ENCODE measurements around the gene BRSK1. TPM values are rescaled to one million over a fixed set of nuclear protein-coding genes. Genes with fewer than 3 reads are reported as not detected.

Gene BRSK1
- total RNA-seq, 1 donor from 2014 or later: 223 TPM

DNA sequence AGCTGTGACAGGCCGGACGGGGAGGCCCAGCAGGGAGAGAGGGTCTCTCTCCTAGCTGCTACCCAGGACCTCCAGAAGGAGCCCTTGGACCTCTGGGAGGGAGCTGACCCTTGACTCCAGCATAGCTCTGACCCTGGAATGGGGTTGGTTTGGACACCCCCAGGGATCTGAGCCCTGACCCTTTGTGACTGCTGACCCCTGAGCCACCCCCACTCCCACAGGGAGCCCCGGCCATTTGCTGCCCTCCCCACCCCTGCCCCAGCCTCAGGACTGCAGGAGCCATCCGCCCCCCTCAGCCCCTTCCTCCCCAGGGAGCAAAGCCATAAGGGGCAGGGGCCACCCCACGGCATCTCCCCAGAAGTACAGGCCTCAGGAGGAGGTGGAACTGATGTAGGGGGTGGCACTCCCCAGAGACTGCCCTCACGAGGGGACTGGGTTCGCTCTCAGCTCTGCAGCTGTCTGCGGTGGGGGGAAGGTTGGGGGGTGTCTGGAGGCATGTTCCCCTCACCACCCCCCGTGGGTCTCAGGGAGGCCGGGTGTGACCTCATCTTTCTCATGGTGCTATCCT, 63.7 kb downstream of the BRSK1 start:
- peak overlapping the region; percentile 77 for H3K27ac Mint-ChIP-seq (ENCODE audit: unreplicated experiment)
- H3K4me1 Mint-ChIP-seq (ENCODE audit: low read depth, unreplicated experiment): peaks cover 29% of the 10 kb centered on the region
- peak overlapping the region; percentile 75 for H3K4me3 Mint-ChIP-seq (ENCODE audit: unreplicated experiment)
- TF ChIP-seq, protein P1, sequence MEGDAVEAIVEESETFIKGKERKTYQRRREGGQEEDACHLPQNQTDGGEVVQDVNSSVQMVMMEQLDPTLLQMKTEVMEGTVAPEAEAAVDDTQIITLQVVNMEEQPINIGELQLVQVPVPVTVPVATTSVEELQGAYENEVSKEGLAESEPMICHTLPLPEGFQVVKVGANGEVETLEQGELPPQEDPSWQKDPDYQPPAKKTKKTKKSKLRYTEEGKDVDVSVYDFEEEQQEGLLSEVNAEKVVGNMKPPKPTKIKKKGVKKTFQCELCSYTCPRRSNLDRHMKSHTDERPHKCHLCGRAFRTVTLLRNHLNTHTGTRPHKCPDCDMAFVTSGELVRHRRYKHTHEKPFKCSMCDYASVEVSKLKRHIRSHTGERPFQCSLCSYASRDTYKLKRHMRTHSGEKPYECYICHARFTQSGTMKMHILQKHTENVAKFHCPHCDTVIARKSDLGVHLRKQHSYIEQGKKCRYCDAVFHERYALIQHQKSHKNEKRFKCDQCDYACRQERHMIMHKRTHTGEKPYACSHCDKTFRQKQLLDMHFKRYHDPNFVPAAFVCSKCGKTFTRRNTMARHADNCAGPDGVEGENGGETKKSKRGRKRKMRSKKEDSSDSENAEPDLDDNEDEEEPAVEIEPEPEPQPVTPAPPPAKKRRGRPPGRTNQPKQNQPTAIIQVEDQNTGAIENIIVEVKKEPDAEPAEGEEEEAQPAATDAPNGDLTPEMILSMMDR (IDR thresholded peaks at IDR 0.05; ENCODE audit: partially characterized antibody, unreplicated experiment): no peak
- DNase-seq: no peak
- peaks cover 8% of the 10 kb centered on the region for H3K9me3 Mint-ChIP-seq (ENCODE audit: unreplicated experiment)
- no peaks in the 10 kb centered on the region for H3K36me3 Mint-ChIP-seq (ENCODE audit: unreplicated experiment)
- H3K27me3 Mint-ChIP-seq (ENCODE audit: unreplicated experiment): peaks cover 15% of the 10 kb centered on the region

DNA sequence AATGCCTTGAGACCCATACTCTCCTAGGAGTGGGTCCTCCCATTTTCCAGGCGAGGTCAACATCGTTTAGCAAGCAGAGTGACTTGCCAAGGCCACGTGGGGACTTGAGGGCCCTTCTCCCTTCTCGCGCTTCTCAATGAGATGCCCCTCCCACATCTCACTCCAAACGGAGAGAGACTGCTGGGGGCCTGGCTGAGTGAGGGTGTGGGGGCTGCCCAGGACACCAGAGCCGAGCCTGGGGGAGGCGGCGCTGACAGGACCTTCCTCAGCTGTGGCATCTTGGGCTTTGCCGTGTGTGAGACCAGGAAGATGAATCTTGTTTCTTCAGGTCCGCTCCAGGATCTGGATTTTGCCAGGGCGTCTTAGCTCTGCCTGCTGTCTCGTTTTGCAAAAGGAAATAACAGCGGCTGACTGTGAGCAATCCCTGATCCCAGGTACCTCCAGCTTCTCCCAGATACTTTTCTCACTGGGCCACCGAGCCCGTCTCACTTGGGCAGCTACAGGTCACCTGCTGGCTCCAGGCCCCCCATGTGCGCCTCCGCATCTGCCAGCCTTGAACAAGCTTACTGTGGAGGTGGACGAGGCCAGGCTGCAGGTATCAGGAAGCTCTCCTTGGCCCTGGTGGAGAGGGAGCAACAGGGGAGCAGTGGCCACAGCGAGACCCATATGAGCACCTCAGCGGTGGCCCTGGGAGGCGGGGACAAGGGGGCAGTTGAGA, 64.7 kb downstream of the BRSK1 start:
- no peaks in the 10 kb centered on the region for H3K36me3 Mint-ChIP-seq (ENCODE audit: unreplicated experiment)
- peaks cover 12% of the 10 kb centered on the region for H3K9me3 Mint-ChIP-seq (ENCODE audit: unreplicated experiment)
- no peak for DNase-seq
- H3K27me3 Mint-ChIP-seq (ENCODE audit: unreplicated experiment): peaks cover 21% of the 10 kb centered on the region
- peaks cover 29% of the 10 kb centered on the region for H3K4me1 Mint-ChIP-seq (ENCODE audit: low read depth, unreplicated experiment)
- TF ChIP-seq, protein P1 (IDR thresholded peaks at IDR 0.05; ENCODE audit: partially characterized antibody, unreplicated experiment): no peak
- H3K27ac Mint-ChIP-seq (ENCODE audit: unreplicated experiment): peak overlapping the region; percentile 82
- peak overlapping the region; percentile 79 for H3K4me3 Mint-ChIP-seq (ENCODE audit: unreplicated experiment)

DNA sequence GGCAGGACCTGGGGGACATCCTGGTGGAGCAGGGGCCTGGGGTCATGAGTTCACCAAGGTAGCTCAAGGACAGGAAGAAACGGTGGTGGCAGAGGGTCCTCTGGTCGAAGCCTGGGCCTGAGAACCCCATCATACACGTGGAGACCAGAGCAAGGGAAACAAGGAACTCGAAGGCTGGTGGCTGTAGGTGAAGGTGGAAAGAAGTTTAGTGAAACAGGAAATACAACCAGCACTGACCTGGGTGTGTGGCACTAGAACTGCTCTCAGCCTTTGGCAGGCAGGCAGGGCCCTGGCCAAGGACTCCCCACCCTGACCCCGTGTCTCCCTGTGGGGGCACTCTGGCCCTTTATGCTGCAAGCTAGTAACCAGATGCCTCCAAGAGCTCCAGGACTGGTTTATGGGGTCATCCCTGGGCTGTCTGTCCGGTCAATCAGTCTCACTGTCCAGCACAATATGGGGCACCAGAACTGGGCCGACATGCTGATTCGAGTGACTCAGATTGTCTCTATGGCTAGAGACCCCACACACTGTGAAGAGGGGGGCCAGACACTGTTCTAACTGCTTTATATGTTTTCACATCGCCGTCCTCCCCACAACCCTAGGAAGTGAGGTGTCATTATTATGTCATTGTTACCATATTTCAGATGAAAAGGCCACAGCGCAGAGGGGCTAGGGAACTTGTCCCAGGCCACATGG, 67.0 kb downstream of the BRSK1 start:
- TF ChIP-seq, protein P1 (IDR thresholded peaks at IDR 0.05; ENCODE audit: partially characterized antibody, unreplicated experiment): no peak
- H3K4me1 Mint-ChIP-seq (ENCODE audit: low read depth, unreplicated experiment): peaks cover 20% of the 10 kb centered on the region
- peaks cover 18% of the 10 kb centered on the region for H3K27me3 Mint-ChIP-seq (ENCODE audit: unreplicated experiment)
- no peaks in the 10 kb centered on the region for H3K36me3 Mint-ChIP-seq (ENCODE audit: unreplicated experiment)
- H3K27ac Mint-ChIP-seq (ENCODE audit: unreplicated experiment): no peak overlapping the region
- H3K4me3 Mint-ChIP-seq (ENCODE audit: unreplicated experiment): no peak overlapping the region
- DNase-seq: no peak
- H3K9me3 Mint-ChIP-seq (ENCODE audit: unreplicated experiment): peaks cover 12% of the 10 kb centered on the region

DNA sequence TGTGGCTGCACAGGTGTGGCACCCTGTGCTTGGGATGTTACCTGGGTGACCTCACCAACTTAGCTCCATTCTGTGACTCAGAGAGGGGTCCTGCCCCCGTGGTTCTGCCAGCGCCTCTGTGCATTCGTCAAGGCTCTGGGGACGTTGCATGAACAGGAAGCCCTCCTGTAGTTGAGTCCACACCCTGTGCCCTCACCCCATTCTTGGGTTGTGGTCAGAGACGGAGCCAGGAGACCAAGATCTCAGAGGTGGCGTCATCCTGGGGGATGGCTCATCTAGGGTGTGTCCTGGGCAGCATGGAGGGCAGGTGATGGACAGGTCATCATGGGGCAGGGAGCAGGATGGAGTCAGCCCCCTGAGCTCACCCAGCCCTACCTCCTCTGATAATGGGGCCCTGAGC, 68.2 kb downstream of the BRSK1 start:
- no peak for DNase-seq
- peaks cover 19% of the 10 kb centered on the region for H3K4me1 Mint-ChIP-seq (ENCODE audit: low read depth, unreplicated experiment)
- TF ChIP-seq, protein P1 (IDR thresholded peaks at IDR 0.05; ENCODE audit: partially characterized antibody, unreplicated experiment): no peak
- no peak overlapping the region for H3K27ac Mint-ChIP-seq (ENCODE audit: unreplicated experiment)
- no peaks in the 10 kb centered on the region for H3K36me3 Mint-ChIP-seq (ENCODE audit: unreplicated experiment)
- peaks cover 12% of the 10 kb centered on the region for H3K9me3 Mint-ChIP-seq (ENCODE audit: unreplicated experiment)
- no peak overlapping the region for H3K4me3 Mint-ChIP-seq (ENCODE audit: unreplicated experiment)
- peaks cover 17% of the 10 kb centered on the region for H3K27me3 Mint-ChIP-seq (ENCODE audit: unreplicated experiment)

Measured in glutamatergic neuron (in vitro differentiated cells).